22Rv1 (cell line): Measurements from ENCODE around the gene NPC1.

ENCODE experiments used
- CTCF ChIP-seq: fragments of 450-650 bp; IDR thresholded peaks from 2 replicates; pipeline ENCODE4 v1.5.1; 2017; ENCODE audit warnings: mild to moderate bottlenecking
- ZFX ChIP-seq: fragments of 450-650 bp; IDR thresholded peaks from 2 replicates; pipeline ENCODE4 v1.6.1; 2017; ENCODE audit warnings: antibody characterized with exemption, borderline replicate concordance

- TF ChIP-seq CTCF (no peak), ZFX (no peak)
Measured at GRCh38 chr18:23539296-23539695, 47.0 kb downstream of the NPC1 start.
